Medulla oblongata (tissue), 1 donor: ENCODE measurements around the gene LRRC25.

Experiments
- DNase-seq: peaks from one replicate; pipeline ENCODE4 v3.0.0-alpha.2; 2015; ENCODE audit errors: extremely low spot score

LRRC25 gene

GRCh38 chr19:18435842-18436670, 38.6 kb upstream of the LRRC25 start:
- DNase-seq, result no peak

DNA sequence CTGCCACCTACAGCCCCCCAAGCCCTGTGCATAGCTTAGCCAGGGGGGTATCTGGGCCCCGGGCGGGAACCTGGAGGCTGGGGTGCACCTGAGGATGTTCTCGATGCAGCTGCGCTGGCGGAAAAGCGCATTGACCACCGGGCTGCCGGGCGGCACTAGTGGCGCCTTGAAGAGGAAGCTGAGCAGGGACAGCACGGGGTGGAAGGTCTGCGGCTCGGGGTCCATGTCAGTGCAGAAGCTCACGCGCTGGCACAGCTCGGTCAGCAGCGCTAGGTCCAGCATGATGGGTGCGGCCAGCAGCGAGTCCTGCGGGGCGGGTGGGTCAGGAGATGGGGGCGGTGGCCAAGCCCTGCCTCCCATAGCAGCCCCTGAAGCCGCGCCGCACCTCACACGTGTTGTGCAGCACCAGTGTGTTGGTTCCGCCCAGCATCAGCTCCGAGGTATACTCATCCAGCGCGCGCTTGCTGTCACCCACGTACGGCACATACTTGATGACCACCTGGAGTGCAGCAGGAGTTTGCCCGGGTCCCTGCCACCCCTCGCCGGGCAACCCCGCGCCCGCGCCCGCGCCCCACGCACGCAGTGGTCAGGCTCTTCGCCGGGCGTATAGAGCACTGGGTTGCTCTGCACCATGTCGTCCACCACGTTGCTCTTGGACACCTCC, 37.9 kb upstream of the LRRC25 start:
- DNase-seq, result no peak

DNA sequence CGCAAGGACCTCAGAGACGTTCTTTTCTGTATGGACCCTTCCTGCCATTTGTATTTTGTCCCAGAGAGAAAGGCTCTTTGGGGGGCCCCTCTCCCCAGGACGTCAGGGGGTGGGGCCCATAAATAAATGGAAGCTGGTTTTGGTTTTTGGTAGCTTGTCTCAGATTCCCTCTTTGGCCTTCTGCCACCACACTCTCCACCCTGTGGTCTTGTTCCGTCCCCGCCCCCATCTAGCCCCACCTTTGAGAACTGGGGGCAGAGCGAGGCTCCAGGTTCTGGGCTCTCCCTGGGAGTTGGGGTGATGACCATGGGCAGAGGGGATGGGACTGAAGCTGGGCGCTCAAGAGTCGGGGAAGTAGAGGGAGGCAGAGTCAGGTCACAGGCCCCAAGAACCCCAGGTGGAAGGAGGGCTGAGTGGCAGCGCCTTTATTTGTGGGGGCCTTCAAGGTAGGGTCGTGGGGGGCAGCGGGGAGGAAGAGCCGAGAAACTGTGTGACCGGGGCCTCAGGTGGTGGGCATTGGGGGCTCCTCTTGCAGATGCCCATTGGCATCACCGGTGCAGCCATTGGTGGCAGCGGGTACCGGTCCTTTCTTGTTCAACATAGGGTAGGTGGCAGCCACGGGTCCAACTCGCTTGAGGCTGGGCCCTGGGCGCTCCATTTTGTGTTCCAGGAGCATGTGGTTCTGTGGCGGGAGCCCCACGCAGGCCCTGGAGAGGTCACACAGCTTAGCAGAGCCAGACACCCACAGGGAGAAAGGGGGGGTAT, 37.2 kb upstream of the LRRC25 start:
- DNase-seq, result no peak

GRCh38 chr19:18433735-18434398, 36.4 kb upstream of the LRRC25 start:
- no peak for DNase-seq

DNA sequence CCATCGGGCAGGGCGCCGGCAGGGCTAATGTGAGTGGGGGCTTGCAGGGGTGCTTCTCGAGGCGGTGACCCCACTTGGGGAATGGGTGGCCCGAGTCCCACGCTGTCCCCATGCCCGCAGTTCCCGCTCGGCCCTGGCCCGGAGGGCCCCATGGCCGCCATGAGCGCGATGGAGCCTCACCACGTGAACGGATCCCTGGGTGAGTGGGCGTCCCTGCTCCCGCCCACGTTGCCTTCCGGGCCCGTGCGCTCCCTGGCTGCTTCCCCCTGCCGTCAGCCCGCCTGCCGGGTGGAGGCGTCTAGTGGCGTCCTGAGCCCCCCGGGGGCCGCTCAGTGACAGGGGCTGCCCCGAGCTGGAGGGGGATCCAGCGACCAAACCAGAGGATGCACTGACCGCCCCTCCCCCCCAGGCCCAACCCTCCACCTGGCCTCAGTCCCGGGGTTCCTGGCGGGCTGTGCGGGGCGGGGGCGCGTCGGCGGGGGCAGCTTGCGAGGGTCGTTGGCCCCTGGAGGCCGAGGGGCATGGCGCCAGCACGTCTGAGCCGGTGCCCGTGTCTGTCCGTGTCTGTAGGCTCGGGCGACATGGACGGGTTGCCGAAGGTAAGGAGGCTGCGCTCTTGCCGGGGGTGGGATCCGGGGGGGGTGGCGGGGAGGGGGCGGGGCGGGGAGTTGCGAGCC, 35.7 kb upstream of the LRRC25 start:
- no peak for DNase-seq

DNA sequence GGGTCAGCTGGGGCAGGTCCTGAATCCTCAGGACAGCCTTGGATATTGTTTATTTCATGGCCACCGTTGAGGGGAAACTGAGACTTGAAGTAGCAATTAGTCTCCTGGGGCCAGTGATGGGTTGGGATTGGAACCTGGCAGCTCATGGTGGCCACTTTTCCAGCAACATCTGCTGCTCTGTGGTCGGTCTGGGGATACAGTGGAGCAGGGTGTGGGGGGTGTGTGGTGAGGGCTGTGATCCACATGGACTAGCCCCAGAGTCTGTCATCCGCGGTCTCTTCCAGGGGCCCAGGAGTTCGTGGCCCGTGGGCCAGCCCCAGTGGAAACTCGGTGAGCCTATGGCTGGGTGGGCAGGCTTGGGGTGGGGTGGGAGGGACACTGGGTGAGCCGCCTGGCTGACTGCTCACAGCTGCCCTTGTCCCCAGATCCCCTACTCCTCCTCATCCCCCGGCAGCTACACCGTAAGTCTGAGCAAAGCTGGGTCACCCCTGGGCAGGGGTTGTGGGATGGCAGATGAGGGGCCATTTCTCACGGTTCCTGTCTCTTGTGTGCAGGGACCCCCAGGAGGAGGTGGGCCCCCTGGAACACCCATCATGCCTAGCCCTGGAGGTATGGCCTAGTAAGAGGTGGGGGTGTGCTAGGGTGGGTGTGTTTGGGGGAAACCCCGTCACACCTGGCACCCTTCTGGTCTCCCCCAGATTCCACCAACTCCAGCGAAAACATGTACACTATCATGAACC, 35.0 kb upstream of the LRRC25 start:
- no peak for DNase-seq

- no peak for DNase-seq
Measured at GRCh38 chr19:18431351-18432197, 34.2 kb upstream of the LRRC25 start.

DNA sequence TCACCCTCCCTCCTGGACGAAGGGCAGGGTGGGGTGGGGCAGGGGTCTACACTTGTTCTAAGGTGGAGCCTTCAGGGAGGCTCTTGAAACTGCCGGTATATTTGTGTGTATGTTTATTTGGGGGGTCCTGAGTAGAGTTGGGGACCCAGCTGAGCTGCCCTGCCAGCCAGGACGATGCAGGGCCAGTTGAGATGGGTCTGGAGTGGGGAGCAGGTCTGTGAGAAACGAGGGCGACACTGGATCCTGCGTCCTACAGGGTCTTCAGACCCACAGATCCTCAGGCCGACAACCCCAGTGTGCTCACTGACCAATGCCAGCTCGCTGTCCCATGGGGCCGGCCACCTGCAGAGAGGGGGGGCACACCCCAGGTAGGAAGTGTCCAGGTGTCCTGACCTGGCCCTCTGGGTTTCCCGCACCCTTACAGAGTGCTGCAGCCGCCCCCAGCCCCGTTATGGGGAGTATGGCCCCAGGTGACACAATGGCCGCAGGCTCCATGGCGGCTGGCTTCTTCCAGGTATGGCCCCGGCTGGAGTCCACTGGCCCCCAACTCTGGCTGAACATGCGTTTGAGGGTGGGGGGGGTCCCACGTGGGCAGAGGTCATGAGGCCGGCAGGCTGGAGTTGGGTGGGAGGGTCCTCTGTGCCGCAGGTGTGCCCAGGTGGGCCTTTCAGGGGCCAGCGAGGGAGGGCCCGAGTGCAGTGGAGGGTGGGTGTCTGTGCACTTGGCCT, 33.2 kb upstream of the LRRC25 start:
- no peak for DNase-seq

DNA sequence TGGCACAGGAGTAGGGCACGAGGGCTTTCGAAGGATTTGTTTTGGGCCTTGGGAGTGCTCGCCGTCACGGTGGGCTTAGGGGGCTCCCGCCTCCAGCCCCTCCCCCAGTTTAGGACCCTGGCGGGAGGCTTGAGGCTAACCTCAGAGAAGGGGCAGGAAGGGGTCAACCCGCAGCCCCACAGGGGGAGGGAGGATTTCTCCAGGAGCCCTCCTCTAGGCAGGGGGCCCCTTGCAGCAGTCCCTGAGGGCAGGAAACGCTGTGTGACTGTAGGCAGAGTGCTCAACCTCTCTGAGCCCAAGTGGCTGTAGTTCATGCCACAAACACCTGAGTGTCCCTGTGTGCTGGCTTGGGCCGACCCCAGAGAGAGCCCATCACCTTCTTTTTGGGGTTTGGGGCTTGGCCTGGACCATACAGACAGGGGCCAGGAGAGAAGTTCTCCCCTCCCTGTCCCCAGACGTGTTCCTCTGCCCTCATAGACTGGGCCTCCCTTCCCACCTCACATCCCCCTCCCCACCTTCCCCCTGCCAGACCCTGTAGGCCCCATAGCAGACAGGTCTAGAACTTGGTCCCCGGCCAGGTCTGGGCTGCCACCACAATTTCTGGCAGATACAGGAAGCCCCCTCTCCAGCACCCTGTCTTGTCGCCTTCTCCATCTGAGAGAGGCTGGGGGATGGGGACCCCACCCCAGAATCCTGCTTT, 32.4 kb upstream of the LRRC25 start:
- DNase-seq, result no peak

GRCh38 chr19:18428787-18429674, 31.6 kb upstream of the LRRC25 start:
- DNase-seq, result peak; percentile 59

DNA sequence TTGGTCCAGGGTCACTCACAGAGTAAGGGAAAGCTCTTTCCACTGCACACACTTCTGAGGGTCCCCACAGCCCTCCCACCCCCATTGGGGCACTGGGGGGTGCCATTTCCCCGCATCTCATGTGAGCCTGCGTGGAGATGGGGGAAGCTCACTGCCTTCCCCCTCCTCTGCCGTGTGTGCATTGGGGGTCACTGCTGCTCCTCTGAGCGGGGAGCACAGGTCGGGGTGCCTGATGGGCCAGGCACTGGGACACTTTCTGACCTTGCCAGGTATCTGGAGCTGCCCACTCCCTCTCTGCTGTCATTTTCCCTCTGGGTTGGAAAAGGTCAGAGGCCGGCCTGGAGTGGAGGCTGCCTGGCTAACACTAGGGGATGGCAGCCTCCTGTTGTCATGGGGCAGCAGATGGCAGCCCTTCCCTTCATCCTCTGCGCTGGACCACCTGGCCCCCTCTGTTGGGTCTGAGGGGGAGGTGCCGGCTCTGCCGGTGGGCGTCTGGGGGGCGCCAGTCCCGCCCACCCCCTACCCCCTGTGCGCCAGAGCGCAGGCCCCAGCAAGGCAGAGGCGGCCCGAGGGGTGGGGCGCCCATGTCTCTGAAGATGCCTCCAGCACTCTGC, 30.9 kb upstream of the LRRC25 start:
- DNase-seq, result no peak

- no peak for DNase-seq
Measured at GRCh38 chr19:18427743-18428113, 30.3 kb upstream of the LRRC25 start.

DNA sequence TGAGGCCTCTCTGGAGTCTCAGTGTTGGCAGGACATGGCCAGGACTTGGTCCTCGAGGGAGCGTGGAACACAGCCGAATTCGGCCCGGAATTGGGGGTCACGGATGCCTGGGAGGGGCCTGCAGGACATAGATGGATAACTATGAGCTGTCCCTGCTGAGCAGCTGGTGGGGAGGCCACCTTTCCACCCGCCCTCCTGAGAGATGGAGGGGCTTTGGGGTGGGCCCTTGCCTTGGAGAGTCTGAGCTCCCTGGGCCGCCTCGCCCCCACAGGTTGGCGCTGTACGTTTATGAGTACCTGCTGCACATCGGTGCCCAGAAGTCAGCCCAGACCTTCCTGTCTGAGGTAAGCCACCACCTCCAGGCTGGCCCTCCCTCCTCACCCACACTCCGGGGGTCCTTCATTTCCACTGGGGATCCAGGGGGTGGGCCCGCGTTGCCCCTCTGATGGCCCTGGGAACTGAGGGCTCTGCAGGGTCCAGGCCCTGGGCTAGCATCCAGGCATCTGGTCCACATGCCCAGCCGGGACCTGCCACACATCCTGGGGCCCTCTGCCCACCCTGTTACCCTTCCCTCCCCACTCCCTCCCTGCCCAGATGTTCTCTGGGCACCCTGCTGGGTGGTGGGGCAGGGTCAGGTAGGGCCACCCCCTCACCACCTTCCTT, 29.8 kb upstream of the LRRC25 start:
- no peak for DNase-seq

DNA sequence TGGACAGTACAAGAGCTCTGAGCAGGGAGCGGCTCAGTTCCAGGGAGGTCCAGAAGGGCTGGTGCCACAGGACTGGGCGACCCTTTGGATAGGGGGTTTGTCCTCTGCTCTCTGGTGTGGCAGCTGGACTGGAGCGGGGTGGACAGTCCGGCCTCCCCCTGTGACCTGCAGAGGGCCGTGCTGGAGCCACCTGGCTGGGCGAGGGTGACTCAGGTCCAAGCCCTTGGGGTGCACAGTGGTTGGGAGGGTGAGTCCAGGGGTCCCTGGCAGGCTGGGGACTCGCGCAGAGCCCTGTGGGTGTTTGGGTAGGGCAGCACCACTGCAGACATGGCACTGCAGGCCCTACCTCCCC, 29.0 kb upstream of the LRRC25 start:
- no peak for DNase-seq

DNA sequence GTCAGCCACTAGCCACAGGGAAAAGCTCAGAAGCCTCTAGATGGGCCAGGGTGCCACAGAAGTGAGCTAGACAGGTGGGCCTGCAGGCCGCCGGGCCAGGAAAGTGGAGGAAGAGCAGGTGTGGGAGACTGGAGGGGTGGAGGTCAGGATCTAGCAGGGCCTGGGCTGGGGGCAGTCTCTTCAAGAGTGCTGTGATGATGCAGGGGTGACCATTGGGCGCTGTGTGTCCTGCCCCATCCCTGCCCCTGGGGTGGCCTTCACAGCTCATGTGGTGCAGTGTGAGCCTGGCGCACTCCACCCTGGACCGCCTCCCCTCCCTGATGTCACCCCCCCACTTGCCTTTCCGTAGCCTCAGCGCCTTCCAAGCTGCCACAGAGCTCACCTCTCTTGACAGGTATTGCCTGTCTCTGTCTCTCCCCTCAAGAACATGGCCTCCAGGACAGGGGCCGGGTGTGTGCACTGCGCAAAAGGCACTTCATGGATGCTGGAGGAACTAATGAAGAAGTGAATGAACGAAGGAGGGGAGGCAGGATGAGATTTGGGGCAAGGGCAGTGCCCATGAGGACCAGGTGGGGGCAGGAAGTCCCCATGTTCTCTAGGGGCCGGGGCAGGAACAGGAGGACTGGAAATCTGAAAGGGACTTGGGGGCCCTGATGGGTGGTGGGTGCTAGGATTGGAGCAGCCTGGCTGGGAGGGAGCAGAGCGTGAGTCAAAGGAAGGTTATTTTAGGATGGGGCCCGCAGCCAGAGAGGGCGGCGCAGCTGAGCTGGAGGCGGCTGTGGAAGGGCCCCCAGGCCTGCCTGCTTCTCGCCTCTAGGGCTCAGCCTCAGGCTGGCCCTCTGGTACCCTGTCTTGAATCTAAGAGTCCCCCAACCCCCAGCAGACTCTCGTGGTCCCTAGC, 28.3 kb upstream of the LRRC25 start:
- no peak for DNase-seq
